ENCODE data around the gene ARAP2. TPM values are rescaled to one million over a fixed set of nuclear protein-coding genes. Genes with fewer than 3 reads are reported as not detected.

ARAP2 gene
- total and polyA plus RNA-seq, 9 of the 15 experiments (the other 6 are each of a cell fraction or from before 2014, with no cell fraction given) = 0.03 to 0.35 (median 0.11) TPM; not detected in 4

GRCh38 chr4:36141186-36141585, 103.1 kb downstream of the ARAP2 start (continued):
- no peak for TF ChIP-seq CTCF (IDR thresholded peaks at IDR 0.05 in 2 of 3, conservative IDR thresholded peaks at IDR 0.05 in 1 of 3; ENCODE audit: insufficient read depth in 2 of 3, low read depth in 1 of 3, low read length in 3 of 3)
- TF ChIP-seq ERF (CRISPR knock-in tag; IDR thresholded peaks at IDR 0.05) = no peak

GRCh38 chr4:36140421-36140820, 103.9 kb downstream of the ARAP2 start:
- Histone ChIP-seq H3K36me3 (ENCODE audit: control insufficient read depth, insufficient read depth, low read length) (no peaks in the 10 kb centered on the region), H4K20me1 (replicated peaks; ENCODE audit: control insufficient read depth, insufficient read depth, low read length) (no peaks in the 10 kb centered on the region), H2AFZ (ENCODE audit: low read depth, low read length) (no peak overlapping the region), H3K4me3 (no peak overlapping the region), H3K4me2 (ENCODE audit: insufficient read depth, low read length) (no peak overlapping the region), H3K4me1 (replicated peaks in 1 of 2; ENCODE audit: control insufficient read depth in 2 of 2, insufficient read depth in 2 of 2, low read length in 2 of 2) (no peaks in the 10 kb centered on the region), H3K9me3 (replicated peaks; ENCODE audit: control insufficient read depth, insufficient read depth, low read depth, low read length) (no peaks in the 10 kb centered on the region), H3K27ac (ENCODE audit: extremely low read depth, low read depth, low read length) (no peak overlapping the region), H3K27me3 (ENCODE audit: control insufficient read depth in 2 of 2, insufficient read depth in 2 of 2, low read length in 2 of 2) (no peaks in the 10 kb centered on the region), H3K79me2 (ENCODE audit: control insufficient read depth, insufficient read depth, low read length) (no peaks in the 10 kb centered on the region), H3K9me1 (ENCODE audit: control insufficient read depth, insufficient read depth, low read length) (no peaks in the 10 kb centered on the region), H3K9ac (ENCODE audit: insufficient read depth in 1 of 2, low read depth in 2 of 2, low read length in 2 of 2) (no peak overlapping the region)
- no peak for FAIRE-seq
- CTCF ChIA-PET (ENCODE audit: low intra/inter-chr PET ratio) = no interaction called here
- no peak for ATAC-seq
- no peak for DNase-seq (ENCODE audit: extremely low read depth in 1 of 4, low spot score in 3 of 4)
- intact Hi-C loops (cut with micrococcal nuclease) = no loop called here
- in situ Hi-C loops (cut with MboI) = no loop called here
- BruUV-seq (replicated peaks) = no TSS peak
- no peak for TF ChIP-seq RNF219 (CRISPR knock-in tag; IDR thresholded peaks at IDR 0.05)
- TF ChIP-seq FOXJ2 (tag; IDR thresholded peaks at IDR 0.05) = no peak
- no peak for TF ChIP-seq FOXP4 (CRISPR knock-in tag; IDR thresholded peaks at IDR 0.05; ENCODE audit: borderline replicate concordance)
- no peak for TF ChIP-seq GTF2F1 (IDR thresholded peaks at IDR 0.05; ENCODE audit: low read depth, low read length)
- no peak for TF ChIP-seq THAP12 (CRISPR knock-in tag; IDR thresholded peaks at IDR 0.05)
- no peak for TF ChIP-seq SMARCB1 (IDR thresholded peaks at IDR 0.05; ENCODE audit: insufficient read length, low read depth)
- no peak for TF ChIP-seq RNF2 (IDR thresholded peaks at IDR 0.05)
- TF ChIP-seq PTRF (tag; IDR thresholded peaks at IDR 0.05) = no peak
- POLR2A ChIA-PET = no interaction called here
